HG02763 (cell line): ENCODE data around the gene ARHGAP26.
"Not testable (repeated sequence)": the region's sequence is repeated elsewhere in the genome, so short reads cannot be mapped to it uniquely, and the experiment has no call there.

Experiments used
- ATAC-seq: cut with Tn5 transposase; IDR thresholded peaks from one replicate; pipeline ENCODE4 v1.9.1; 2021; ENCODE audit warnings: mild to moderate bottlenecking, moderate library complexity; ENCODE audit not compliant: unreplicated experiment

ARHGAP26 gene

DNA sequence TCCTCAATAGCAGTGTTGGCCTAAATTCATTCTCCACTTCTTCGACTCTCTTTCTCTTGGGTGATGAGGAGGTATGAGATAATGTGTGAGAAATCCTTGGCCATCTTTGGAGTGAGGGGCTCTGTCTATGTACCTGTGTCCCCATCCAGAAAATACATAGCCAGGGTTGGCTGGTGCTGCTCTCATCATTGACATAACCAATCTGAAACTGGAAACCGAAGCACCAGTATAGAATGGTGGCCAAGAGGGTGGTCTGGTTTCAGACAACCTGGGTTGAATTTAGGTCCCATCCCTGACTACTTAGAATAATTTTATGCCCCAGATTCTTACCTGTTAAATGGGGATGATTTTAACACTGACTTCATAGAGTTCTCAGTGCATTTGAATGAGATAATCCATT, 208.1 kb downstream of the ARHGAP26 start:
- no peak for ATAC-seq

DNA sequence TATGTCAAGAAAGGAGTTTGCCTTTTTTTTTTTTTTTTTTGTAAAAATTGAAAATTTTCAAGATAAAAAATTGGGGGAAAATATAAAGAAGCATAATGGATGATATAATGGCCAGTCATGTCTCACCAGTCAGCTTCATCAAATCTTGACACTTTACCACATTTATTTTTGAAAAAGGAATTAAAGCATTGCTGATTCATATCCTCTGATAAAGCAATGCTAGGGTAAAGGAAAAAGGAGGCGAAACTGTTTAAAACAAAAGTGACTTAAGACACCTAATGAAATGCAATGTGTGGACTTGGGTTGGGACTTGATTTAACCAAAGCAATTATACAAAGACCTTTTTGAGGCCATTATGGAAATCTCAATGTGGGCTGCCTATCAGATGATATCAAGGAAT, 208.5 kb downstream of the ARHGAP26 start:
- ATAC-seq, result no peak

DNA sequence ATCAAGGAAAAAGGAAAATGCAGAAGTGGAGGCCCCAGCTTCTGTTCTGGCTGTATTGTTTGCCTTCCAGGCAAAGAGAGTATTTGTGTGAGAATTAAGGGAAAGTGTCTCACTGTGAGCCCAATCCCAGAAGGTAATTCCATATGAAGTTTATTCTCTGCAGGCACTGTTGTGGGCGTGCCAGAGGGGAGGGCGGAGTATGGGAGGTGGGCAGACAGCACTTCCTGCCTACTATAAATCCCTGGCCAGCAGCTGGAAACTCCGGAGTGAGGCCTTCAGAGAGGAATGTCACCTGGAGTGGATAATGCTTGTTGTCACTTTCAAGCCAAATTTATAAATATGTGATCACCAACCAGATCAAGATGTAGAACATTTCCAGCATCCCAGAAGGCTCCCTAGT, 209.5 kb downstream of the ARHGAP26 start:
- no peak for ATAC-seq

DNA sequence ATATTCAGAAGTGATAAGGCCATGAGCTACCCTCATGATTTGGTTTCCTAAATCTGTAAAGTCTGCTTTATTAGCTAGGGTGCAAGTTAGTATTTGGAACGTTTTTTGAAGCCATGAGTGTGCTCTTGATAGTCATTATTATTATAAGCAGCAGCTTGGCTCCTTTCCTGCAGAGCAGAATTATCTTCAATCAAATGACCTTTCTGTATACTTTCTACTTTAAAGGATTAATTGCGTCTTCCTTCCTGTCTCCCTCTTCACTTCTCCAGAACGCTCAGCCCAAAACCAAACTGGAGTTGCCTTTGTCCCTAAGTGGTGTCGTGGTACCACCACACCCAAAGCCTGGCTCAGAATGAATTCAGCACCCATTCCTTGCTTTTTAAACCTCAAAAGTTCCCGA, 211.3 kb downstream of the ARHGAP26 start:
- ATAC-seq, result no peak

DNA sequence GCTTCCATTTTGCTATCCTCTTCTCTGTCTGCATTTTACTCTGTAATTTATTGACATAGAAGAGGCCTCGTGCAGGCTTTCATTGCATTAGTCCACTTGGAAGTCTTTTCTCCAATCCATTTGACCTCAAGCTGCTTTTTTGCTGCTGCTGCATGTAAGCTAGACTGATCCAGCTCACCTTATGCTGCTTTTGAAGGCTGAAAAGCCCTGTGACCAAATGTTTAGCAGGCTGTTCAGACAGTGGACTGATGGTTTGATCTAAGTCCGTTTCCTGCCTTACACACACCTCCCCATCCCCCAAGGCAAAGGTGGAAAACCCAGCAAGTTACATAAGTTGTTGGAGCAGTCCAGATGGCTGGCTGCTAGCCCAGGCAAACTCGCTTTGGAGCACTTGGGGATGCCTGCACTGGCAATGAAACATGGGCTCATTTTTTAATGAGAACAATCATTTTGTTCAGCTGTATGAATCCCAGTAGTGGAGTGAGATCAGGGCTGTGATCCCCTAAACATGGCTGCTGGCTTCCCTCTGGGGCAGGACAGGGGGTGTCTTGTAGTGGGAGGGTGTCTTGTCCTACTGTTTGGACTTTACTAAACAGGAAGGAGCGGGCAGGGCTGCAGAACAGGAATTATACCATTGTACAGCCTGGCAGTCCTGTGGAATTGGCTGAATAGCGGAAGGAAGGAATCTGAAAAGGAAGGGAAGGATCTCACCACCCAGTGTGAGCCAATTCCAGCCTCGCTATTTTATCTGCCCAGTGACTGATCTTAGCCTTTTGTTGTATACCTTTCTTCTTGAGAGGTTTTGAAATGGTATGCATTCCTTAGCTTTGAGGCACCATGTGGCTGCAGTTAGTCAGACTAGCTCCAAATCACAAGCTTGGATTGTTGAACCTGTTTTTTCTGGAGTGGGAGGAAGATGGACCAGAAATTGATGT, 212.0 kb downstream of the ARHGAP26 start:
- no peak for ATAC-seq

DNA sequence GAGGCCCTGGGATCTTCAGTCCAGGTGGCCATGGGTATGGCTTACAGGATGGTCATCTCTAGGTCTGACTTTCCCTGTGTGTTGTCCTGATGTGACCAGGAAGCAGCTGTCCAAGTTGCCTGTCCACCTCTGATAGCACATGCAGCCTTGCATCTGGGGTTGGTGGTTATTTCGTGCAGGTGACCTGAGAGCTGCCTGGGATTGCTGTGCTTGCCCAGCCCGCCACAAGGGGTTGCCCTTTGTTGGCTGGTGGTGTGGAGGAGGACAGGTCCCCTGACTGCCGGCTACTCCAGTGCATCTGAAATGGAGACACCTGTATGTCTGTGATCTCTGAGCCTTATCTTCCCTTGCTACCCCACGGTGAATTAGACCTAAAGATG, 212.6 kb downstream of the ARHGAP26 start:
- ATAC-seq, result no peak

DNA sequence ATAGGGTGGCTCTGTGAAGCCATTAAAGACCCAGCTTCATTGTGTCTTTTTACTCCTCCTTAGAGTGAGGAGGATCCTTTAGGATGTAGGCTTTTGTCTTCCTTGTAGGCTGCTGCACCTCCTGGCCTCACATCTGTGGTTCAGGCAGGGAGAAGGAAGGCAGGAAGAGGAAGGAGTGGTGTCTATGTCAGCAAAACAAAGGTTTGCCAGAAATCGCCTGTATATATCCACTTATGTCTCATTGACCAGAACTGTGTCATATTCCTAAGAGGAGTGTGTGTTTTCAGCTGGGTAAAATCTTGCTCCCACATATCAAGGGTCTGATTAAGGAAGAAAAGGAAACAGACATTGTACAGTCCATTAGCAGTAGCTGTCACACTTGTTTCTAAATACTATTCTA, 213.8 kb downstream of the ARHGAP26 start:
- ATAC-seq, result no peak

DNA sequence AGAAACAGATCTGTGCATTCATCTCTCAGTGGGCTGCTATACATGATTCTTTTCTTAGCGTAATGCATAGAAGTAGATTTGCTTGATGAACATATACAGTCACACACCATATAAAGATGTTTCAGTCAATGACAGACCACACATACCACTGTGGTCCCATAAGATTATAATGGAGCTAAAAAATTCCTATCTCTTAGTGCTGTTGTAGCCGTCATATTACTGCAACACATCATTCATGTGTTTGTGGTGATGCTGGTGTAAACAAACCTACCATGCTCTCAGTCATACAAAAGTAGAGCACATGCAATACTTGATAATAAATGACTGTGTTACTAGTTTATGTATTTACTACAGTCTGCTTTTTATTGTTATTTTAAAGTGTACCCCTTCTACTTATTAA, 214.3 kb downstream of the ARHGAP26 start:
- no peak for ATAC-seq

DNA sequence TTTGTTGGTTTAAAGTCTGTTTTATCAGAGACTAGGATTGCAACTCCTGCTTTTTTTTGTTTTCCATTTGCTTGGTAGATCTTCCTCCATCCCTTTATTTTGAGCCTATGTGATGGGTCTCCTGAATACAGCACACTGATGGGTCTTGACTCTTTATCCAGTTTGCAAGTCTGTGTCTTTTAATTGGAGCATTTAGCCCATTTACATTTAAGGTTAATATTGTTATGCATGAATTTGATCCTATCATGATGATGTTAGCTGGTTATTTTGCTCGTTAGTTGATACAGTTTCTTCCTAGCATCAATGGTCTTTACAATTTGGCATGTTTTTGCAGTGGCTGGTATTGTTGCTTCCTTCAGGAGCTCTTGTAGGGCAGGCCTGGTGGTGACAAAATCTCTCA, 219.1 kb downstream of the ARHGAP26 start:
- not testable (repeated sequence) for ATAC-seq

DNA sequence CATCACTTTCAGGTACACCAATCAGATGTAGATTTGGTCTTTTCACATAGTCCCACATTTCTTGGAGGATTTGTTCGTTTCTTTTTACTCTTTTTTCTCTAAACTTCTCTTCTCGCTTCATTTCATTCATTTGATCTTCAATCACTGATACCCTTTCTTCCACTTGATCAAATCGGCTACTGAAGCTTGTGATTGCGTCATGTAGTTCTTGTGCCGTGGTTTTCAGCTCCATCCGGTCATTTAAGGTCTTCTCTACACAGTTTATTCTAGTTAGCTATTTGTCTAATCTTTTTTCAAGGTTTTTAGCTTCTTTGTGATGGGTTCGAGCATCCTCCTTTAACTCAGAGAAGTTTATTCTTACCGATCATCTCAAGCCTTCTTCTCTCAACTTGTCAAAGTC, 219.9 kb downstream of the ARHGAP26 start:
- ATAC-seq, result not testable (repeated sequence)

DNA sequence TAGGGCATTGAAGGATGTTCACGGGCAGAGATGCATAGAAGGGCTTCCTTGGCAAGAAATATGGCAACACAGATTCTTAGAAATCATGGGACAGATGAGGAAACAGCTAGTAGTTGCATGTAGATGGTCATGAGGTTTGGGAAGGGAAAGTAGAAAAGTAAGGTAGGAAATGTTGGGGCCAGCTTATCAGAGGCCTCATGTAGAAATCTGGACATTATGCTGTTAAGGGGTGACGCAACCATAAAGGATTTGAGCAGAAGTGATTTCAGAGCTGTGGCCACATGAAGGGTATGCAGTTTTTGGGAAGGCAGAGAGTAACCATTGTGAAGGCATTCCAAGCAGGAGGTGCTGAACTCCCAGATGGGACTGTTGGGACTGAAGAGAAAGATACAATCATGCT, 224.0 kb downstream of the ARHGAP26 start:
- ATAC-seq, result no peak

DNA sequence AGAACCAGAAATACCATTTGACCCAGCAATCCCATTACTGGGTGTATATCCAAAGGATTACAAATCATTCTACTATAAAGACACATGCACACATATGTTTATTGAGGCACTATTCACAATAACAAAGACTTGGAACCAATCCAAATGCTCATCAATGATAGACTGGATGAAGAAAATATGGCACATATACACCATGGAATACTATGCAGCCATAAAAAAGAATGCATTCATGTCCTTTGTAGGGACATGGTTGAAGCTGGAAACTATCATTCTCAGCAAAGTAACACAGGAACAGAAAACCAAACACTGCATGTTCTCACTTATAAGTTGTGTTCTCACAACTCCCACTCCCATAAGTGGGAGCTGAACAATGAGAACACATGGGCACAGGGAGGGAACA, 225.4 kb downstream of the ARHGAP26 start:
- ATAC-seq, result not testable (repeated sequence)

DNA sequence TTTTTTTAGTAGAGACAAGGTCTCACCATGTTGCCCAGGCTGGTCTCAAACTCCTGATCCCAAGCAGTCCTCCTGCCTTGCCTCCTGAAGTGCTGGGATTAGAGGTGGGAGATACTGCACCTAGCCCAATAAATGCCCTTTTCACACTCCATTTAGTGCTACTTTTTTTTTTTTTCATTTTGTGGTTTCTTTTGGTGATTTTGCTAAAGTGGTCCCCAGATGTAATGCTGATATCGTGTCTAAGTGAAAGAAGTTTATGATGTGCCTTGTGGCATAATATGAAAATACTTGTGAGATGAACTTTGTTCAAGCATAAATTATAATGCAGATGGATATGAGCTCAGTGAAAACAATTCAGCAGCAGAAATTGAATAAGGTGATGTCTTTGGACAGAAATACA, 227.4 kb downstream of the ARHGAP26 start:
- no peak for ATAC-seq

DNA sequence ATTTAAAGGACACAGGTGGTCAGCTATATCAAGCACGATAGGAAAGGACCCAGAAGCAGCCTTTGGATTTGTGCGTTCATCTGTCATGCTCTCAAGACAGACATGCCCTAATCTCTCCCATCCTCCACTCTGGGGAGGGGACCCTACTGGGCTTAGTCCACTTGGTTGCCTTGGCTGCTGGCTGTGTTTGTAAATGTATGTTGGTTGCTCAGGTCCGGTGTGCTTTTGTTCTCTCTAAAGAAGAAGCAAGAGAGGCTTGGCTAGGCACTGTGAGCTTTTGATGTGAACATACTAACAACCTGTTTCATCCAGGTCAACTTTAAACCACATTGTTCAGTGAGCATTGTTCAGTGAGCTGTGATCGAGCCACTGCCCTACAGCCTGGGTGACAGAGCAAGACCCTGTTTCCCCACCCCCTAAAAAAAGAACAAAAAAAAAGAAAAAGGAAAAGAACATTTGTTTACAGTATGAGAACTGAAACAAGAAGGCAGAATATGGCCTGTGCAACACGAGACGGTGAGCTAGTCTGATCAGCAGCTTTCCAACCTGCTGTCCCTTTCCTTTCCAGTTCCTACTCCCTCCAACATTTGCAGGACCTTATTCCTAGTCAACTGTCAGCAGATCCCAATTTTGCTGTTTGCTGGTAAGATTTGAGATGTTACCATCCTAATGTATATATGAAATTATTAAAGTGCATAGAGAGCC, 228.3 kb downstream of the ARHGAP26 start:
- ATAC-seq, result no peak

DNA sequence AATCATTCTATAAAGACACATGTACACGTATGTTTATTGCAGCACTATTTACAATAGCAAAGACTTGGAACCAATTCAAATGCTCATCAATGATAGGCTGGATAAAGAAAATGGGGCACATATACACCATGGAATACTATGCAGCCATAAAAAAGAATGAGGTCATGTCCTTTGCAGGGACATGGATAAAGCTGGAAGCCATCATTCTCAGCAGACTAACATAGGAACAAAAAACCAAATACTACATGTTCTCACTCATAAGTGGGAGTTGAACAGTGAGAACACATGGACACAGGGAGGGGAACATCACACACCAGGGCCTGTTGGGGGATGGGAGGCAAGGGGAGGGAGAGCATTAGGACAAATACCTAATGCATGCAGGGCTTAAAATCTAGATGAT, 230.4 kb downstream of the ARHGAP26 start:
- ATAC-seq, result not testable (repeated sequence)

DNA sequence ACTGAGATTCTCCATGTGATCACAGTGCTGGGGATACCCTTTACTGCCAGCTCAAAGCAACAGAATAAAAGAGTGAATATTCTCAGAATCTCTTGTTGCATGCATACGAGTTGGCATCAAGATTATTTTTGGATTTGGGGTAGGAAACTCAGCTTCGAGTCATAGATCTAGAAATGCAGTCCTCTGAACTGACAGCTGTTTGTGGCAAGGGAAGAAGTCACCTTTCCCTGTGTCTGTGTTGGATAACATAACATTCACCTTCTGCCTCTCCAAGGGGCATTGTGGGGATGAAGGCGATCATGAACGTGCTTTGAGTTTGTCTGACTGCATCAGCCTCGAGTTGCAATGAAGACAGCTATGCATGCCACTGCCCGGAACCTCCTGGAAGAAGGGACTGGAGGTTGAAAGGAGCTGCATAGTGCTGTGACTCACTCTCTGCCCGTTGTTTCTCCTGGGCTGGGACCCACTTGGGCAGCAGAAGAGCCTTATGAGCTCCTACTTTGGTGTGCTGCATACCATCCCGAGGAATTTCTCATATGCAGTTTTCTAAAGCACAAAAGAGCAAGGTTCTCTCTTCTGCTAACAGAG, 231.7 kb downstream of the ARHGAP26 start:
- ATAC-seq, result no peak

DNA sequence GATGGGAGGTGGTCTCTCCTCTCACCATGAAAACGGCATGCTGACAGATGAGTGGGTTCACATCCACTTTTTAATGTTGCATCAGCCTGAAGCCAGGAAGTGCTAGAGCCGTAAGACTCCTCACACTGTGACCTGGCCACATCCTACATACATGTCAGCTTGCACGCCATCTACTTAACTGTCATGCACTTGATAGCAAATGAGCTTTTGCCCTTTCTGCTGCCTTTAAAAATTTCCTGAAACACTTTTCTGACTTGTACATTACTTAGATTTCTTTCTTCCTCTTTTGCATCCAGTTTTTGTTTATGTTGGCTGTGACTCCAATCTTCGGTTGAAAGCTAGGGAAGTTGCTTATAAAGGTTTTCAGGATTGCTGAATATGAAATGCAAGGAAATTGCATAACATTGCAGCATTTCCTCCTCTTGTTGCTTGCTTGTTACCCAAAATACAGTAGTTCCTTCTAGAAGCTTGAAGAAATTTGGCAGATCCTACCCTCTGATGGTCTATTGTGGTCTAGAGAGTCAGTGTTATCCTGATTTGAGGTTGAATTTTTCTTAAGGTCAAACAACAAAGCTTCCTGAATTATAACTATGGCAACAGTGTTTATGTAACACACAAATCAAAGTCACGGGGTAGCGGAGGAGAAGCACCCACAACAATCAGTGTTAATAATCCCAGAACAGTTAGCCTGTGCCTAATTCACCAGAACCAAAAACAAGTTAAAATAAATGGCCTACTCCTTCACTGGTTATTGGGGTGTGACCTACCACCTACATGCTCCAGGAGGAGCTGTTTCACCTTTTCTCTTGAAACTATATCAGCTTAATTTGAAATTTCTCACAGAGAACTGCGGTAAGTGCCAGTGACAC, 232.5 kb downstream of the ARHGAP26 start:
- ATAC-seq, result peak; percentile 61

DNA sequence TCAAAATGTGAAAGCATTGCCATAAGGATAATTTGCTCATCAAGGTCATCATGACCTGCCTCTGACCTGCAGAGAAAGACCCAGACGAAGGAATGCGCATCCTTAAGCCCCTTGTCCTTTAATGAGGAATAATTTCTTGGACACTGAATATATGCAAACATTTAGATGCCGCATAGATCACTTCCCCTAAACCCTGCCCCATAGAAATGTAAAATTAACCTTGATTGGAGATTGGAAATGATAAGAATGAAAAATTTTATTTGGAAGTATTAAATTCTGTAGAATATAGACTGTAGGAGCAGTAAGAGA, 233.1 kb downstream of the ARHGAP26 start:
- ATAC-seq, result no peak

DNA sequence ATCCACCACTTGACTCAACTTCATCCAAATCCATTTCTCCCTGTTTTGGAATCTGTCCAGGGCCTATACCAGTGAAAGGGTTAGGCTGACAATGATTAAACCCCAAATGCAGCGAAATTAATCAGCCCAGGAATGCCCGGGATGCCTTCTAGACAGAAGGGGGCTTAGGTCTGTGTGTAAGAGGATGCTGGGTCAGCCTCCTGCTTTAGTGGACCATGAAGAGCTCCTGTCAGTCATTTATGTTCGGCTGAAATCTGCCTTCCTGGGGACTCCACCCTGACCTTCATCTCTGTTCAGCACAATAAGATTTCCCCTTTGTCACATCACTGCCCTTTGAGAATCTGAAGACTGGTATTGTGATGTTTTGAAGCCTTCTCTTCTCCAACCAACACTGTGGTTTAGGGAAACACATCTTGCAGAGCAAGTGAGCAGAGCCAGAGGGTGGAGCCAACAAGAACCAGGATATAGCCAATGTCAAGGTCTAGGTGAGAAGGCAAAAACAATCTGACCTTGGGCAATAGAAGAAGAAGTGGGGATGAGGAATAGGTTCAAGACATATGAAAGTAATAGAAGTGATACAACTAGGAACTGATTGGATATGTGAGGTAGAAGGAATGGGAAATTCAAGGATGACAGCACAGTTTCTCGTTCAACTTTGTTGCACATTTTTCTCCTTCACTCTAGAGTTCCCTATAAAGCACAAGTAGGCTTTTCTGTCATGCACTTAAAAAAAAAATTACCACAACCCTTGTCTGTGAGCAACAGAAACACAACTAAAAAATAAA, 234.4 kb downstream of the ARHGAP26 start:
- peak; percentile 33 for ATAC-seq

DNA sequence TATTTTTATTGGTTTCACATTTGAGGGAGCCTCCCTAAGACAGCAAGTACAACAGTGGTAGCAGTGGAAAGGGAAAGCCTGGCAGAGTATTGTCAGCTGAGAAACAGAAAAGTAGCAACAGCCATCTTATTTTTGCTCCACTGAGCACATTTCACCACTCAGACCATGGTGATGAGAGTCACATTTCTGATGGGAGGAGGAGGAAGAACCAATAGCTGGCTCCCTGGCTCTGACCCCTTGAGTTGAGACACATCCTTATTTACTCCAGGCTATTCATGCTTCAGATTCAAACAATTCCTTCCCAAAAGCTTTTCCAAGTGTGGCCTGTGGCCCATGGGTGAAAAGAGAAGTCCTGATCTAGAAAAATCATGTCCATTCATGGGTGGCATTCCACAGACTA, 236.3 kb downstream of the ARHGAP26 start:
- no peak for ATAC-seq
